ENCODE data around the gene SGCD. TPM values are rescaled to one million over a fixed set of nuclear protein-coding genes. Genes with fewer than 3 reads are reported as not detected.

SGCD gene
- total RNA-seq, 1 experiment from 2014 or later, result not detected

- no TSS peak for BruUV-seq (replicated peaks)
- H3K36me3 ChIP-seq (ENCODE audit: control insufficient read depth in 1 of 2, insufficient read depth in 2 of 2, low read length in 2 of 2), result no peaks in the 10 kb centered on the region
- no peaks in the 10 kb centered on the region for H4K20me1 ChIP-seq (ENCODE audit: insufficient read depth)
- H3K9me3 ChIP-seq (ENCODE audit: control insufficient read depth in 1 of 2, insufficient read depth in 1 of 2, low read depth in 1 of 2, low read length in 2 of 2), result no peaks in the 10 kb centered on the region; a peak in 1 of 4 replicates
- H3K27ac ChIP-seq (ENCODE audit: low read depth, low read length), result no peak overlapping the region
- H3K79me2 ChIP-seq (ENCODE audit: insufficient read depth, low read length), result no peaks in the 10 kb centered on the region
- ChIA-PET CTCF (no interaction called here), POLR2A (no interaction called here), RAD21 (ENCODE audit: low non-redundant PET in 1 of 2, low total read pairs in 2 of 2, uncharacterized antibody in 2 of 2, unreplicated experiment in 2 of 2) (no interaction called here)
- TF ChIP-seq ELF1 (IDR thresholded peaks at IDR 0.05; ENCODE audit: borderline replicate concordance, low read depth), result no peak
- TF ChIP-seq ZNF274 (IDR thresholded peaks at IDR 0.05; ENCODE audit: low read depth, low read length), result no peak
- no peak for TF ChIP-seq EGR1 (IDR thresholded peaks at IDR 0.05; ENCODE audit: low read depth)
- no peak for TF ChIP-seq CTCF (IDR thresholded peaks at IDR 0.05 in 2 of 3, conservative IDR thresholded peaks at IDR 0.05 in 1 of 3; ENCODE audit: borderline replicate concordance in 1 of 3, insufficient read depth in 1 of 3, low read depth in 2 of 3, low read length in 2 of 3)
- TF ChIP-seq TCF7L2 (IDR thresholded peaks at IDR 0.05; ENCODE audit: borderline replicate concordance, extremely low read depth, insufficient read depth, insufficient read length), result no peak
- TF ChIP-seq SIN3A (IDR thresholded peaks at IDR 0.05; ENCODE audit: low read depth), result no peak
- TF ChIP-seq, protein P1, sequence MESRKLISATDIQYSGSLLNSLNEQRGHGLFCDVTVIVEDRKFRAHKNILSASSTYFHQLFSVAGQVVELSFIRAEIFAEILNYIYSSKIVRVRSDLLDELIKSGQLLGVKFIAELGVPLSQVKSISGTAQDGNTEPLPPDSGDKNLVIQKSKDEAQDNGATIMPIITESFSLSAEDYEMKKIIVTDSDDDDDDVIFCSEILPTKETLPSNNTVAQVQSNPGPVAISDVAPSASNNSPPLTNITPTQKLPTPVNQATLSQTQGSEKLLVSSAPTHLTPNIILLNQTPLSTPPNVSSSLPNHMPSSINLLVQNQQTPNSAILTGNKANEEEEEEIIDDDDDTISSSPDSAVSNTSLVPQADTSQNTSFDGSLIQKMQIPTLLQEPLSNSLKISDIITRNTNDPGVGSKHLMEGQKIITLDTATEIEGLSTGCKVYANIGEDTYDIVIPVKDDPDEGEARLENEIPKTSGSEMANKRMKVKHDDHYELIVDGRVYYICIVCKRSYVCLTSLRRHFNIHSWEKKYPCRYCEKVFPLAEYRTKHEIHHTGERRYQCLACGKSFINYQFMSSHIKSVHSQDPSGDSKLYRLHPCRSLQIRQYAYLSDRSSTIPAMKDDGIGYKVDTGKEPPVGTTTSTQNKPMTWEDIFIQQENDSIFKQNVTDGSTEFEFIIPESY (IDR thresholded peaks at IDR 0.05; ENCODE audit: extremely low read depth, insufficient replicate concordance, low read length), result no peak
- no peak for TF ChIP-seq SP1 (IDR thresholded peaks at IDR 0.05; ENCODE audit: low read depth)
- no peak for TF ChIP-seq YY1 (IDR thresholded peaks at IDR 0.05; ENCODE audit: extremely low read depth, insufficient replicate concordance, low read depth, low read length)
- TF ChIP-seq JUND (IDR thresholded peaks at IDR 0.05), result no peak
- TF ChIP-seq SRF (IDR thresholded peaks at IDR 0.05; ENCODE audit: low read depth), result no peak
- no peak for TF ChIP-seq MAX (IDR thresholded peaks at IDR 0.05)
- TF ChIP-seq POLR2AphosphoS5 (IDR thresholded peaks at IDR 0.05; ENCODE audit: low read depth, low read length), result no peak
- no peak for TF ChIP-seq REST (IDR thresholded peaks at IDR 0.05; ENCODE audit: low read depth)
- TF ChIP-seq EZH2phosphoT487 (IDR thresholded peaks at IDR 0.05; ENCODE audit: borderline replicate concordance), result no peak
- no peak for TF ChIP-seq POLR2A (IDR thresholded peaks at IDR 0.05; ENCODE audit: borderline replicate concordance, extremely low read depth, insufficient read depth, insufficient read length)
- TF ChIP-seq CBX3 (IDR thresholded peaks at IDR 0.05; ENCODE audit: low read depth), result no peak
- TF ChIP-seq FOSL1 (IDR thresholded peaks at IDR 0.05; ENCODE audit: low read depth), result no peak
- no peak for TF ChIP-seq EZH2 (IDR thresholded peaks at IDR 0.05)
- no peak for TF ChIP-seq ZFX (IDR thresholded peaks at IDR 0.05)
- intact Hi-C loops (cut with micrococcal nuclease), result no loop called here
- DNase-seq (ENCODE audit: low read depth, low spot score) (no peak), ATAC-seq (no peak)
- no peak overlapping the region for H2AFZ ChIP-seq (ENCODE audit: low read depth, low read length, poor library complexity, severe bottlenecking)
- no peaks in the 10 kb centered on the region for H3K9me2 ChIP-seq (ENCODE audit: insufficient read depth)
- H3K9ac ChIP-seq (ENCODE audit: low read length), result no peak overlapping the region
- H3K4me2 ChIP-seq (ENCODE audit: low read length), result no peak overlapping the region
- no peaks in the 10 kb centered on the region for H3K27me3 ChIP-seq (ENCODE audit: insufficient read depth, low read length)
- no peak overlapping the region for H3K4me3 ChIP-seq (replicated peaks in 1 of 2; ENCODE audit: low read depth in 1 of 2, low read length in 2 of 2)
- no peaks in the 10 kb centered on the region for H3K4me1 ChIP-seq (ENCODE audit: control insufficient read depth in 1 of 2, insufficient read depth in 2 of 2, low read length in 2 of 2)
Measured at GRCh38 chr5:156654444-156654843, 327.5 kb downstream of the SGCD start.

All from HCT116 (cell line).